SU-DHL-6 (cell line): Measurements from ENCODE around the gene MSH3.
"Not testable (repeated sequence)": the region's sequence is repeated elsewhere in the genome, so short reads cannot be mapped to it uniquely, and the experiment has no call there.

Experiments used
- H2AFZ ChIP-seq: fragments of 200-600 bp; sonication (generic); 2 replicates; pipeline ENCODE4 v1.6.1; 2014; ENCODE audit warnings: low read depth, mild to moderate bottlenecking, moderate library complexity, mixed read lengths, antibody characterized with exemption, low read length; ENCODE audit not compliant: severe bottlenecking
- H3F3A ChIP-seq: fragments of 200-600 bp; shearing (Covaris generic); 2 replicates; pipeline ENCODE4 v1.6.0; 2016; ENCODE audit warnings: antibody characterized with exemption, mild to moderate bottlenecking; ENCODE audit not compliant: insufficient read depth
- H3K27ac ChIP-seq: fragments of 200-600 bp; sonication (generic); 2 replicates; pipeline ENCODE4 v1.5.1; 2016; ENCODE audit warnings: low read depth, mild to moderate bottlenecking, low read length, moderate library complexity, mixed read lengths
- H3K27me3 ChIP-seq: fragments of 200-600 bp; sonication (generic), shearing (Covaris generic); 2 replicates; pipeline ENCODE4 v1.6.0; 2014; ENCODE audit warnings: mild to moderate bottlenecking, low read length
- H3K36me3 ChIP-seq: fragments of 200-600 bp; sonication (generic); 2 replicates; pipeline ENCODE4 v1.6.1; 2014; ENCODE audit warnings: mild to moderate bottlenecking, low read length, mixed read lengths
- H3K4me2 ChIP-seq: fragments of 300-600, 200-600 bp; shearing (Covaris generic), sonication (generic); 2 replicates; pipeline ENCODE4 v1.6.0; 2014; ENCODE audit warnings: low read length, low read depth, mild to moderate bottlenecking; ENCODE audit not compliant: poor library complexity, severe bottlenecking
- H3K4me3 ChIP-seq: fragments of 200-600 bp; sonication (generic); 2 replicates; pipeline ENCODE4 v1.5.1; 2014; ENCODE audit warnings: antibody characterized with exemption, low read length, mild to moderate bottlenecking, mixed read lengths; ENCODE audit not compliant: insufficient read depth, poor library complexity, severe bottlenecking
- H3K79me2 ChIP-seq: fragments of 200-600 bp; sonication (generic); 2 replicates; pipeline ENCODE4 v1.6.1; 2014; ENCODE audit warnings: mild to moderate bottlenecking, low read length, moderate library complexity; ENCODE audit not compliant: insufficient read depth
- H3K9ac ChIP-seq: fragments of 200-600 bp; sonication (generic); 2 replicates; pipeline ENCODE4 v1.7.0; 2014; ENCODE audit warnings: mild to moderate bottlenecking, low read length
- H3K9me2 ChIP-seq: fragments of 200-600 bp; sonication (generic); replicated peaks from 2 replicates; pipeline ENCODE4 v1.6.1; 2014; ENCODE audit warnings: low read length; ENCODE audit not compliant: insufficient read depth
- H3K9me3 ChIP-seq: fragments of 200-600 bp; sonication (generic); 2 replicates; pipeline ENCODE4 v1.6.1; 2014; ENCODE audit warnings: low read length, mixed read lengths; ENCODE audit not compliant: insufficient read depth
- H4K20me1 ChIP-seq: fragments of 200-600 bp; sonication (generic); 2 replicates; pipeline ENCODE4 v1.6.1; 2014; ENCODE audit warnings: low read depth, mild to moderate bottlenecking, antibody characterized with exemption, low read length, moderate library complexity, mixed read lengths
- CTCF ChIP-seq: fragments of 200-600 bp; sonication (generic); IDR thresholded peaks from one replicate; pipeline ENCODE4 v1.5.1; 2017; ENCODE audit warnings: antibody characterized with exemption, mild to moderate bottlenecking, low read length, moderate library complexity; ENCODE audit not compliant: insufficient read depth, poor library complexity, severe bottlenecking
- EZH2phosphoT487 ChIP-seq: fragments of 200-600 bp; sonication (generic), shearing (Covaris generic); conservative IDR thresholded peaks from 2 replicates; pipeline ENCODE4 v1.6.1; 2018; ENCODE audit warnings: mild to moderate bottlenecking, antibody characterized with exemption, low read length, moderate library complexity, mixed read lengths

Gene MSH3

DNA sequence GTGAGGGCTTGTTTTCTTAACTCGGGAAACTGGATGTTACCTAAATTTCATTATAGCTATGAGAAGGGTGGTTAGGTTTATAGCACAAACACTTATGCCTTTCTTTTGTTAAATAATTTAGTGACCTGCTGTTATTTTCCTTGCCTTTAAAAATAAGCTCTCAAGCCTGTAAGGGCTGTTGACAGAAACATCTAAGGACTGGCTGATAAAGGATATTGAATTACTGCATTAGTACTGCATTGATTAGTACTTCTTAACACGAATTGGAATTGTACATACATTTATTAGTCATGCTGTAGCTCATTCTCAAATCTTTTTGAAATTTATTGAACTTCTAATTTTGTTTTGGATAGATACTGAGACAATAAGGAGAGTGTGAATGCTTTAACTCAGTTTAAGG lies 85.4 kb downstream of the MSH3 start:
- no peak overlapping the region for H3K4me3 ChIP-seq
- no peak overlapping the region for H3K9ac ChIP-seq
- no peaks in the 10 kb centered on the region for H3K79me2 ChIP-seq
- H3K9me3 ChIP-seq, result no peaks in the 10 kb centered on the region
- no peak overlapping the region for H3K4me2 ChIP-seq
- H3K27ac ChIP-seq, result no peak overlapping the region
- no peaks in the 10 kb centered on the region for H3F3A ChIP-seq
- H3K27me3 ChIP-seq, result no peaks in the 10 kb centered on the region
- no peak overlapping the region for H2AFZ ChIP-seq
- no peak for TF ChIP-seq CTCF
- no peak for TF ChIP-seq EZH2phosphoT487
- no peaks in the 10 kb centered on the region for H4K20me1 ChIP-seq
- H3K9me2 ChIP-seq, result no peaks in the 10 kb centered on the region
- no peaks in the 10 kb centered on the region for H3K36me3 ChIP-seq

GRCh38 chr5:80740488-80740887 lies 86.0 kb downstream of the MSH3 start:
- H3K79me2 ChIP-seq, H3K9me2 ChIP-seq, H2AFZ ChIP-seq, H3K4me3 ChIP-seq, H3K27me3 ChIP-seq, H3K36me3 ChIP-seq, H3K9me3 ChIP-seq, H4K20me1 ChIP-seq, H3F3A ChIP-seq, H3K9ac ChIP-seq, H3K27ac ChIP-seq, H3K4me2 ChIP-seq: not testable (repeated sequence)

- Histone ChIP-seq H3F3A (no peaks in the 10 kb centered on the region), H2AFZ (no peak overlapping the region), H3K79me2 (no peaks in the 10 kb centered on the region), H3K27me3 (no peaks in the 10 kb centered on the region), H3K9me2 (no peaks in the 10 kb centered on the region), H3K9ac (no peak overlapping the region), H3K4me3 (no peak overlapping the region), H3K9me3 (no peaks in the 10 kb centered on the region), H3K36me3 (no peaks in the 10 kb centered on the region), H4K20me1 (no peaks in the 10 kb centered on the region), H3K4me2 (no peak overlapping the region), H3K27ac (no peak overlapping the region)
- TF ChIP-seq EZH2phosphoT487 (no peak), CTCF (no peak)
Measured at GRCh38 chr5:80740999-80741398, 86.5 kb downstream of the MSH3 start.

- Histone ChIP-seq H3K9ac (no peak overlapping the region), H3K9me2 (no peaks in the 10 kb centered on the region), H3K9me3 (no peaks in the 10 kb centered on the region), H2AFZ (no peak overlapping the region), H3K79me2 (no peaks in the 10 kb centered on the region), H3F3A (no peaks in the 10 kb centered on the region), H3K4me2 (no peak overlapping the region), H3K36me3 (no peaks in the 10 kb centered on the region), H3K4me3 (no peak overlapping the region), H4K20me1 (no peaks in the 10 kb centered on the region), H3K27me3 (no peaks in the 10 kb centered on the region), H3K27ac (no peak overlapping the region)
- TF ChIP-seq CTCF, result no peak
- TF ChIP-seq EZH2phosphoT487, result no peak
Measured at GRCh38 chr5:80744149-80744548, 89.7 kb downstream of the MSH3 start.
